Thyroid gland (tissue), 4 donors: ENCODE data around the gene CD53.

Experiments used
- CTCF ChIP-seq, 6 experiments: fragments of 200-600 bp in 3 of 6; fragments of 450-650 bp in 3 of 6; sonication (generic) in 3 of 6; IDR thresholded peaks; one replicate each; pipeline ENCODE4 v1.5.1; 2016 to 2019; ENCODE audit warnings: antibody characterized with exemption in 6 of 6, mild to moderate bottlenecking in 2 of 6, inconsistent platforms in 1 of 6, moderate library complexity in 1 of 6
- POLR2A ChIP-seq, 2 donors: fragments of 450-650 bp; IDR thresholded peaks; one replicate each; pipeline ENCODE4 v1.6.1; 2017; ENCODE audit warnings: antibody characterized with exemption in 2 of 2, mild to moderate bottlenecking in 2 of 2, moderate library complexity in 1 of 2

- TF ChIP-seq CTCF (IDR thresholded peaks at IDR 0.05) (peak in 3 of 6 experiments; percentile 20 to 43 (median 26)), POLR2A (IDR thresholded peaks at IDR 0.05) (no peak)
Observed at GRCh38 chr1:110829955-110830553, 42.9 kb upstream of the CD53 start.
